Endometrium (tissue), 2 donors: Measurements from ENCODE around the gene SLC7A1.

Source experiments
- FAIRE-seq: peaks from 2 replicates; lab custom pipeline; 2012; peaks lifted over from hg19 to GRCh38; lab: Jason Lieb, UNC
- donor health status: control.
- donor health status: control.

Gene SLC7A1

DNA sequence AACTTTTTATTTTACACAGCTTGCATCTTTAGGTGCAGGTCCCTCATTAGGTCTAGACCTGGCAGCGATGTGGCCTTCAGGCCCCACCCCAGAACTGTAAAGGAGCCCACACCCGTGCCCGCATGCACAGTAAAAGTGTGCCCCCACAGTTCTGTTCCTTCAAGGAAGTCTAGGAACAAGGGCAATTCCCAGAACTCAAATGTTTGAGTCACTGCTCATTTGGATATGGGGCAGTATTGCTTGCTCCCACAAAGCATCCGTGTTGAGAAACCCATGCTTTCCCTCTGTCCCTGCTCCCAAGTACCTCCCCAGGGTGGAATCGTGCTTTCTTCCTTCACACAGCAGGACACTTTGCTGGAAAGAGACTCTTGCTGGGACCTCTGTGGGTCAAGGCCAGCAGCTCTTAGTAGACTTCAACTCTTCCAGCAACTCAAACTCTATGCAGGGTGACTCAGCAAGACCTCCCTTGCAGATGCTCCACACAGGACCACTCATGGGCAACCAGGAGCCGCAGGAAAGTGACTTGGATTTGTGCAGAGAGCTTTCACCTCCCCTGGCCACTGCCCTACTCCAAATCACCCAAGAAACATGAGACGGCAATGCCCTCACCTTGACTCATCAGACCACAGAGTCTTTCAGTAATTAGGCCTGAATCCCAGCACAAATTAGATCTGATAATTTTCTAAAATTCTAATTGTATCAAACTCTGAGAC lies 12.3 kb downstream of the SLC7A1 start:
- no peak for FAIRE-seq

DNA sequence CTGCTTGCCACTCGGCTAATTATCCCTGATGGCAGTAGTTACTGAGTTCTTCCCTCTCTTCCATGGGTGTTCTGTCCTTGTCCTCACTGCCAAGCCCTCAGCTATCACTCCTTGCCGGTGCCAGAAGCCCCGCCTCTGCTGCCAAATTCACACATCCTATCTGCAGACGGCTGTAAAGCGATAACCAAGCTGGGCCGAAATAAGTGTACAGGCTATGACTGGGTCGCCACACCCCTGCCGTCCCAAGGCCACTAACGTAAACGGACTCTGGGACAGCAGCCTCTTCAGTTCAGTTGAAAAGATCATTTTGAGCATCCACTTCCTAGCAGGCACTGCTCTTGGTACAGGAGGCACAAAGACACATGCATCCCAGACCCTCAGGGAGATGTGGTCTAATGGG lies 13.3 kb downstream of the SLC7A1 start:
- FAIRE-seq: no peak

GRCh38 chr13:29581666-29582065 lies 13.8 kb downstream of the SLC7A1 start:
- no peak for FAIRE-seq

DNA sequence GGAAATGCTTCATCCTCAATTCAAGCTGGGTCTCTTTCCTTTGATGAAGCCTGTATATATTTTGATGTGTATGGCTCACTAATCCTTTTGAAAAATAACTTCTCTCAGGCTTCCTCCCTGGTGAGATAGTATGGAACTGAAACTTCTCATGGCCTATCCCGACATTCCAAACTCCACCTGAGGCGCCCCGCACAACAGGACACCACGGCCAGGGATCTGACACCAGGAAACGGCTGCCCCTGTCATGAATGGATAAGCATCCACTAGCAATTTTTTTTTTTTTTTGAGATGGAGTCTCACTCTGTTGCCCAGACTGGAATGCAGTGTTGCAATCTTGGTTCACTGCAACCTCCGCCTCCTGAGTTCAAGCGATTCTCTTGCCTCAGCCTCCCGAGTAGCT lies 16.4 kb downstream of the SLC7A1 start:
- no peak for FAIRE-seq

GRCh38 chr13:29578300-29579085 lies 17.0 kb downstream of the SLC7A1 start:
- no peak for FAIRE-seq

- FAIRE-seq: no peak
These were observed 18.1 kb downstream of the SLC7A1 start for GRCh38 chr13:29577136-29578051.

- no peak for FAIRE-seq
These were observed 18.9 kb downstream of the SLC7A1 start for GRCh38 chr13:29576581-29576980.

DNA sequence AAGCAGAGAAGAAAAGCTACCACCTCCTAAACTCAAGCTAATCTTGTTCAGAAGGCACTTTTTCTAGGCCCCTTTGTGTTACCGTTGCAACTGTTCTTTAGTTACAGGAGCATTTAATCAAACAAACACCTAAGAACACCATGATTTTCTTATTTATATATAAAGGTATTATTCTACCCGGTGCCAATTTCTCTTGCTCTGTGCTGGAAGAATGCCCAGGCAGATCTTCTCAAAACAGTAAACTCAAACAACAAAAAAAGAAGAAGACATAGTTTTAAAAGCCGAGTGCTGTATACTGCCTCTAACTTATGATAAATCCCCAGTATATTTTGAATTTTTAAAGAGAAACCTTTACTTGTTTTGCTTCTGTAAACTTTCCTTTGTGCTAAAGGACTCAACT lies 20.4 kb downstream of the SLC7A1 start:
- no peak for FAIRE-seq

GRCh38 chr13:29573190-29573589 lies 22.3 kb downstream of the SLC7A1 start:
- FAIRE-seq: no peak

- no peak for FAIRE-seq
These were observed 22.9 kb downstream of the SLC7A1 start for GRCh38 chr13:29572575-29572974.

DNA sequence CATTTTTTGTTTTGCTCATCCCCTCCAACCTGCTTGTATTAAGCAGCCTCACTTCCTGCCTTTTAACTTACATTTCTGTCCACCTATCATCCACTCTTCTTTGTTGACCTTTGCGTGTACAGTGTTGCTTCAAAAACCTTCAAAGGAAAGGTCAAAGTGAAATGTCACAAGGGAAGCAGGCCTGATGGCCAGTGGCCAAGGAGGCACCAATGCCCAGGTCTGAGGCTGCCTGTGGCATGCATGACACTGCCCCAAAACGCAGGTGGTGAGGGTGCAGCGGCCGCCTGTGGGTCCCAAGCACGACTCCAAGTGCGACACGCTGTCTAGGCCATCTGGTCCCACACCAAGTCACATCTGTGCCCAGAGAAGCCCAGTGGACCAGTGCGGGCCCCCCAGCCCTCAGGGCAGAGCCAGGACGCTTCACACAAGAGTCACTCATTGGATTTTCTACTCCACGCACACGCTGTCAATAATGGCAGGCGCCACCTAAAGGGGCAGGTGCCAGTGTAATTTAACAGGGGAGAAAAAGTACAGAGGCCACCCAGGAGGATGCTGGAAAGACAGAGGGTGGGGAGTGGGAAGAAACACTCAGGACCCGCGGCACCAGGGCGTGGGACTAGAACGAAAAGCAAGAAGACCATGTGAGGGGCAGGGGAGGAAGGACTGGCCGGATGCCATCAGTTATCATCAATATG lies 23.5 kb downstream of the SLC7A1 start:
- no peak for FAIRE-seq

DNA sequence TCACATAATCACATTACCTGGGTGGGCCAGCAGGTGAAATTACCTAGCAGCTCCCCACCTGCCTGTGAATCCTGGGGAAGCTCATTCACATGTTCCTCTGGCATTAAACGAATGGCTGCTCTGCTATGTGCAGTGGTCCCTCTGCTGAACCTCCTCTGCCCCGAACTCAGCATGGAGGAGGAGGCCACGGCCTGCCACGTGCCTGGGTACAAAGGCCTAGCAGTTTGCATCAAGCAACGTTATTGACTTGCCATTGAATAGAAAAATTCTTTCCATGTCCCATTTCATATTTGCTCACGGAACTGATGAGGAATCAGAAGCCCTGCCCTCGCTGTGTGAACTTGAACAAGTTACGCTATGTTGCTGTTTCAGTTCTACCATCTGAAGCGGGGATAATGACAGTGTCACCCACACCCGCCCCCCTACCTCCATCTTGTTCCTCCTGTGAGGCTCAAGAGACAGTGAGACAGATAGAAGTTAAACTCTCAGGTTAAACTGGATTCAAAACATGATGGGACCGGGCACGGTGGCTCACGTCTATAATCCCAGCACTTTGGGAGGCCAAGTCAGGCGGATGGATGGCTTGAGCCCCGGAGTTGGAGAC lies 25.3 kb downstream of the SLC7A1 start:
- FAIRE-seq: no peak

DNA sequence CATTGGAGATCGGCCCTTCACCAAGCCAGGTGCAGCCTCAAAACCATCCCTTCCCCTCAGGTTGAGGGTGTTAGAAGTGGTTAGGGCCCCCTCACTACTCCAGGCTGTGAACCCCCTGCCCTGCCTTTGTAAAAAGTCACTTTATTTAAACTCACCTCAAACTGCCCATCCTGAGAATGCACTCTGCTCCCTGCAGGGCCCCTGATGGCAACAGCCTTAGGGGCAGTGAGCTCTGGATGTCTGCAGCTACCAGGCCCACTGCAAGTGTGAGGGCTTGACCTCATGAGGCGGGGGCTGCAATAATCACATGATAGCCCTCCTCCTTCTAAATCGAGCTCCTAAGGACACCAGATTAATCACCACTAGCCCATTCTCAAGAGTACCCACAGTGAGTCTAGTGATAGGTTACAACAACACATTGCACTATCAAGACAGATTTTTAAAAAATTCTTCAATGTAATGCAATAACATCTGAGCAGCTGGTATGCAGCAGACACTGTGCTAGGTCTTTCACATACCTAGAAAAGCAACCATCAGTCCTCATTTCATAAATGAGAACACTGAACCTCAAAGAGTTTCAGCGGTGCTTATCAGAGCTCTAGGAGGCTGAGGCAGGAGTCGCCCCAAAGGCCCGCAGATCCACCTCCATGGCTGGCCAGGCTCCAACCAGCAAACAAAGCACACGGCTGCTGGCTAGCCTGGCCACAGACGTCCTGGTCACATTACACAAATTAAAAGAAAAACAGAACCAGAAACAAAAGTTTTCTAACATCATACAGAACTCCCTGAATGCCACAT lies 26.0 kb downstream of the SLC7A1 start:
- FAIRE-seq: no peak

- FAIRE-seq: no peak
These were observed 26.8 kb downstream of the SLC7A1 start for GRCh38 chr13:29568731-29569130.

DNA sequence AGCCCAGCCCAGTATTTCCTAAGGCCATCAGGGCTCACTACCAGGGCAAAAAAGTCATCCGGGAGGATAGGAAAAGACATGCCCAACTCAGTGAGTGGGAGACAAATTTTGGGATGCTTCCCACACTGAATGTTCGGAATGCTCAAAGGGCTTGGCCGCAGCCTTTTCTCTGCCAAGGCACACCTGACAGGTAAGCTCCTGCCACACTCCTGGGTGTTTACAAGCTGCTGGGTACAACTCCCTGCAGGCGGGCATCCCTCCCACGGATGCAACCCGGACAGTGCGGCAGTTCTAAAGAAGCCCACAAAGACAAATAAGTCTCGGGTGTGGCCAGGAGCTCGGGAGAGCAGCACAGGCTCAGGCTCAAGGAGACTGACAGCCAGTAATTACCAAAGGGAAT lies 28.1 kb downstream of the SLC7A1 start:
- FAIRE-seq: no peak

GRCh38 chr13:29566206-29566605 lies 29.3 kb downstream of the SLC7A1 start:
- FAIRE-seq: no peak

DNA sequence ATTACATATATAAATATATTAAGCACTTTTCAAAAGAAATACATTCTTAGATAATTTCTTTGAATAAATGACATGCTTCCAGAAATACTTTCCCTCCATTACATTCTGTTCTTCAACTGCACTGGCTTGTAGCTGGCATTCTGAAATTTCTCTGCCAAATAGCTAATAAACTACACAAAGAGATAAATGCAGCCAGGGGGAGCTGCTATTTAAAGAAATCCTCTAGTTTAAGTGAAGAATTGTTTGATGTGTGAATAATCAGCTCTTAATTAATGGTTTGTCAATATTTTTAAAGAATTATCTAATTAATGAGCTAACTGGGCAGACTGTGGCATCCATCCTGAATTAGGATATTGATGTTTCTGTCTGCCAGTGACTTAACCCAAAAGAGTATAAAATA lies 30.7 kb downstream of the SLC7A1 start:
- no peak for FAIRE-seq

GRCh38 chr13:29564373-29564772 lies 31.1 kb downstream of the SLC7A1 start:
- no peak for FAIRE-seq

GRCh38 chr13:29563941-29564340 lies 31.5 kb downstream of the SLC7A1 start:
- no peak for FAIRE-seq

DNA sequence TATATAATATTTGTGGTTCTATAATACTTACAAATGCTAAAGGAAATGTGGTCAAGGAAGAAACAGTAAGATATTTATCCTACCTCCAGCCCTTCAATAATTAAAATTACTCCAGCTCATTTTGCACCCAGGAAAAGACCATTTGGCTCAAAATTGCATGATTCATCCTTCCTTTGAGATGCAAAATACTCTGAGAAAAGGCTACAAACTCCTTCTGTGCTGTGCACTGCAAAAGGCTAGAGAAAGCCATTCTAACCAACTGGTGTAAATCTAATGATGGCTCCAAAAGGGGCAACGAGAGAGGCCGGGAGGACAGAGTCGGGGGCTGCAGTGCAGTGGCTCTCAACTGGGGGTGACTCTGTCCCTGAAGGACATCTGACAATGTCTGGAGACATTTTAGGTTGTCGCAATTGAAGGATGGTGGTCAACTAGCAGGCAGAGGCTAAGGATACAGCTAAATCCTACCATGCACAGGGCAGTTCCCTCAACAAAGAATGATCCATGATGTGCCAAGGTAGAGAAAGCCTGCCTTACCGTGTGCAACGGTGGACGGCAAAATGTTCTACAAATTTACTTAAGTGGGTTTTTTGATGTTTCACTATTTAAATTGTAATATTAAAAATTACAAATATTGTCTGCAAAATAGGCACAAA lies 32.6 kb downstream of the SLC7A1 start:
- FAIRE-seq: no peak
